Right cardiac atrium (tissue), 5 donors: ENCODE measurements around the gene WASL. TPM values are rescaled to one million over a fixed set of nuclear protein-coding genes. Genes with fewer than 3 reads are reported as not detected.

ENCODE experiments used
- ATAC-seq, 2 donors: fragments of 200-7000 bp; cut with Tn5 transposase; one replicate each; pipeline versions ENCODE4 v1.8.0 to v1.9.1; 2020; ENCODE audit warnings: moderate library complexity in 2 of 2, mild to moderate bottlenecking in 1 of 2
- DNase-seq, 3 donors: peaks; one replicate each; pipeline ENCODE4 v3.0.0-alpha.2; 2020
- H3K27ac ChIP-seq: one replicate; pipeline ENCODE4 v1.5.1; 2013; ENCODE audit warnings: mild to moderate bottlenecking, low read length, control low read depth, moderate library complexity
- H3K27me3 ChIP-seq: one replicate; pipeline ENCODE4 v1.6.1; 2013; ENCODE audit not compliant: control insufficient read depth, insufficient read depth
- H3K4me1 ChIP-seq: one replicate; pipeline ENCODE4 v1.6.1; 2013; ENCODE audit warnings: low read length; ENCODE audit not compliant: control insufficient read depth, insufficient read depth
- H3K4me3 ChIP-seq: one replicate; pipeline ENCODE4 v1.5.1; 2013; ENCODE audit warnings: low read length, control low read depth
- H3K9me3 ChIP-seq: one replicate; pipeline ENCODE4 v1.6.1; 2013; ENCODE audit warnings: low read length; ENCODE audit not compliant: control insufficient read depth
- WGBS: extraction: QIAGEN DNeasy Blood & Tissue Kit; methylation state at CpG from one replicate; pipeline ENCODE4 v1.1.7; 2013; 5-methylcytosine and 5-hydroxymethylcytosine counted together
- intact Hi-C, 4 donors: fragments of 100-400 bp; cut with DNase I; formaldehyde crosslinking; loops; one replicate each; pipeline versions ENCODE4 v1.11.0 to v1.14.0; 2022 to 2023
- polyA plus RNA-seq: library from polyadenylated mRNA; stranded (reverse); fragments of 200-250 nt; gene quantifications from one replicate; pipeline ENCODE4 v1.2.3, GENCODE V29; 2013
- total RNA-seq, 4 donors: library from RNA; stranded (reverse); fragmentation: NEBNext Ultra II Directional; extraction: Animal tissue kit (Norgen Biotek cat#: 25700); gene quantifications; one replicate each; pipeline ENCODE4 v1.2.1, GENCODE V29; 2021
- donor health status: healthy with polysubstance abuse.
- donor health status: DM: no; HTN: yes; CAD: no.
- donor health status: DM: no; HTN: no; CAD: no.
- donor health status: DM: no; HTN: yes; CAD: no; lungs with severe emphysema.
- donor health status: DM: yes; HTN: yes; CAD: no.

WASL gene
- total and polyA plus RNA-seq, 5 donors: 16.9 to 32.5 (median 27.9) TPM

DNA sequence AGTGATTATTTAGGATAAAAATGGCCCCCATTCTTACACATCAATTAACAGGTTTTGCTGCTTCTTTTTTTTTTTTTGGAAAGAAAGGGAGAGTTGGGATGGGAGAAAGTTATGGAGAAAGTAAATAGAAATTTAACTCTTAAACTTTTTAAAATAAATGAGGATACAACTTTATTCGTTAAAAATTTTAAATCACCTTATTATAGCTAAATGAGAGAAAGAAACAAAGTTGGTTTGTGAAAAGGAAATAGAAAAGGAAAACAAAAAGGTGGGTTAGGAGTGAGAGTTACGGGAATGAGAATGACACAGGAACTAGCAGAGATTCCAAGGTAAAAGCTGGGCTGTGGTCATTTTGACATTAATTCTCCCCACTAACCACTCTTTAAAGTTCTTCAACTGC lies 58.3 kb downstream of the WASL start:
- Histone ChIP-seq H3K9me3 (no peaks in the 10 kb centered on the region), H3K27ac (no peak overlapping the region), H3K4me3 (no peak overlapping the region), H3K4me1 (no peaks in the 10 kb centered on the region), H3K27me3 (no peaks in the 10 kb centered on the region)
- intact Hi-C loops: loop anchor here in 1 of 4 donors (10.0 kb wide), 1 partner anchor 54 kb away; the partner anchor contains the start of gene WASL
- DNase-seq: no peak
- no peak for ATAC-seq
- 94% methylated on average over 2 of the region's 2 CpGs for WGBS

DNA sequence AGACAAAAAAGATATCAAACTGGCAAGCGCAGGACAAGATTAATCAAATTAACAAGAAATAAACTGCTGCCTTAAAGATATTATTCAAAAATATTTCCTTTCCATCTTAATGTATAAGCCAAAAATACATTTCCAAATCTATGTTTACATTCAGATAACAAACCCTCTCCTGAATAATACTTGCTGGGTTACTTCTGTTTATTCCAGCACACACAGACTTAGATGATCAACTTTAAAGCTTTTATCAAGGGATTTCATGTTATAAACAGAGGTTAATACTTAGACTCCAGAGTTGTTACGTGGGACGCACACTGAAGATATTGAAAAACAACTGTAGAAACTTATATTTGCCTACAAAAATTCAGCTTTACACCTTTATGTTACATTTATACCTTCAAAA lies 59.6 kb downstream of the WASL start:
- ATAC-seq: no peak
- no peak for DNase-seq
- 74% methylated on average over 3 of the region's 3 CpGs for WGBS
- intact Hi-C loops: loop anchor here in 2 of 4 donors (10.0 kb wide), 2 partner anchors 54 to 176 kb away; no protein-coding TSS in a partner anchor
- Histone ChIP-seq H3K4me3 (no peak overlapping the region), H3K27me3 (no peaks in the 10 kb centered on the region), H3K9me3 (no peaks in the 10 kb centered on the region), H3K27ac (no peak overlapping the region), H3K4me1 (no peaks in the 10 kb centered on the region)

DNA sequence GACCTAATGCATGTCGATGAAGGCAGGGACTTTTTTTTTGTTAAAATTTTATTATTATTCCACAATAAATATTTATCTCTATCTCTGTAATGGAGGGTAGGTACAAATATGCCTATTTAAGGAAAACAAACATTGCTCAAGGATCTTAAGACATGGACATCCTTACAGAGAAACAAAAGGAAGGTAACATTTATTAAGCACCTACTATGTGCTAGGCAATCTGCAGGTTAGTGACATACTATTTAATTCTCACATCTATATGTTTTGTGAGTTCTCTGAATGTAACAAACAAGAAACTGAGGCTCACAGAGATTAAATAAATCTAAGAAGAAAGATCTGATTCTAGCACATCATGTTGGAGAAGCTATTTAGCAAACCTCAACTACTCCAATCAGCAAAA lies 61.1 kb downstream of the WASL start:
- Histone ChIP-seq H3K27me3 (no peaks in the 10 kb centered on the region), H3K4me3 (no peak overlapping the region), H3K9me3 (no peaks in the 10 kb centered on the region), H3K4me1 (no peaks in the 10 kb centered on the region), H3K27ac (no peak overlapping the region)
- WGBS: 96% methylated on average over 1 of the region's 1 CpG
- no peak for ATAC-seq
- no peak for DNase-seq
- intact Hi-C loops: loop anchor here in 2 of 4 donors (10.0 kb wide), 2 partner anchors 53 to 177 kb away; no protein-coding TSS in a partner anchor

DNA sequence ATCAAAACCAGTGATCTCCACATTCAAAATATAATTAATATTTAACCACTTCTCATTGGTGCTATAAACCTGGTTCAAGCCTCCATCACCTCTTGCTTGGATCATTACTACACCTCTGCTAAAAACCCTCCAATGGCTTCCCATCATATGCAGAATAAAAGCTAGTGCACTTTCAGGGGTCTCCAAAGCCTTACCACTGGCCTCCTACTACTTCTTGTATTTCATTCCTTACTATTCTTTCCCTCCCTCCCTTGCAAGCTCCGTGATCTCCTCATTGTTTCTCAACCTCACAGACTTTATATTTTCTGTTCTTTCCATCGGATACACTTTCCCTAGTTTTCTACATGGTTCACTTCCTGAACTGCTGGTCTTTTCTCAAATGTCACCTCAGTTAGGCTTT lies 61.6 kb downstream of the WASL start:
- H3K4me3 ChIP-seq: no peak overlapping the region
- H3K27me3 ChIP-seq: no peaks in the 10 kb centered on the region
- H3K4me1 ChIP-seq: no peaks in the 10 kb centered on the region
- DNase-seq: no peak
- intact Hi-C loops: loop anchor here in 2 of 4 donors (10.0 kb wide), 2 partner anchors 52 to 178 kb away; no protein-coding TSS in a partner anchor
- ATAC-seq: no peak
- 95% methylated on average over 2 of the region's 2 CpGs for WGBS
- H3K27ac ChIP-seq: no peak overlapping the region
- H3K9me3 ChIP-seq: no peaks in the 10 kb centered on the region

DNA sequence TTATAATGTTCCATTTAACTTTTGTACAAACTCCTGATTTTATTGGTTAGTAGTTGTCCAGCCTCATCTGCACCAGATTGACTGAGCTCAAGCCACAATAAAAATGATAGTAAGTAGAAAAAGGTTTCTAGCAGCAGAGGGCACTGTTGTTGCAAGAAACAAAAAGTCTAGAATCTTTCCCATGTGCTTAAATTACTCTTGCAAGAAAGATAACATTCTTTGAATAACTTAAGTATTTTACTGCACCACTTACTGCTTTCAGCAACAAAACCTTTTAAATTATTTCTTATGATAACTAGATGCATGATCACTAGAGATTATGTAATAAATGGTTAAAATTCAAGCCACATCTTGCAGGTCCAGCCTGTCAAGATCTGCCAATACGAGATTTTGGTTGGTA lies 66.1 kb downstream of the WASL start:
- ATAC-seq (peak; percentile 39 to 43), DNase-seq (no peak)
- Histone ChIP-seq H3K9me3 (no peaks in the 10 kb centered on the region), H3K27ac (no peak overlapping the region), H3K4me3 (no peak overlapping the region), H3K4me1 (peaks cover 2% of the 10 kb centered on the region), H3K27me3 (no peaks in the 10 kb centered on the region)
- intact Hi-C loops: loop anchor here in 3 of 4 donors (5.0 to 10.0 kb wide), 3 partner anchors 48 to 185 kb away; no protein-coding TSS in a partner anchor
- 70% methylated on average over 1 of the region's 1 CpG for WGBS

DNA sequence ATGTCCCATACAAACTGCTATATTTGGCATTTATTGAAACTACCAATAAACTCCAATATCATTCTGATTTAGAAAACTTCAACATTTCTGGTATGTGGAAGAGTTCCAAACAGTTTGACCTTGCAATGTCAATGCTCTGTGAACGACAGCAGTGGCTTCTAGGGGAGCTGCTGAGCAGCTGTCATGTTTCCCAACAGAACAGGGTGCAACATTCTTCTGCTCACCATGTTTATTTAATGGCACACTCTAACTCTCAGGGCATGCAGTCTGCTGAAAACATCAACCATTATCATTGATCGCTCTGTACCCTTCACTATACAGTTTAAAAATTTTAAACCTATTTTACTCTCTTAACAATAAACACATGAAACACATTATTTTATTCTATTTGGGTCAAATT lies 67.2 kb downstream of the WASL start:
- Histone ChIP-seq H3K4me3 (no peak overlapping the region), H3K9me3 (no peaks in the 10 kb centered on the region), H3K27me3 (no peaks in the 10 kb centered on the region), H3K4me1 (peaks cover 2% of the 10 kb centered on the region), H3K27ac (no peak overlapping the region)
- intact Hi-C loops: loop anchor here in 3 of 4 donors (5.0 to 10.0 kb wide), 3 partner anchors 47 to 186 kb away; no protein-coding TSS in a partner anchor
- ATAC-seq (peak; percentile 88 to 90), DNase-seq (no peak)
- 43% methylated on average over 2 of the region's 2 CpGs for WGBS

DNA sequence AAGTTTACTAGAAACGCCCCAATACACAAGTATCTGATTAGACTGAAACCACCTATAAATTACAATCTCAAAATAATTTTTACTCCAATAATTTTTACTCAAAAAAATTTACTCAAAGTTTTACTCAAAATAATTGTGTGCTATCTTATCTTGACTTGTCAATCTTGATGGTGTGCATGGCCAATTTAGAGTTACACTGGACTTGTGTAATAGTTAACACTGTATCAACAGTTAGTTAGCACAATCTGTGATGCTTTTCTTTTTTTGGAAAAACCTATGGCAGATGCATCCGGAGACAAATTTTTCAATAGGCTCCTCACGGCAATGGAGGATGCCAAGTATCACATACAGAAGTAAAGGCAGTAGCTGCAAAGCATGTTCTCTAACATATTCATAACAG lies 68.2 kb downstream of the WASL start:
- no peaks in the 10 kb centered on the region for H3K27me3 ChIP-seq
- no peak for DNase-seq
- peaks cover 2% of the 10 kb centered on the region for H3K4me1 ChIP-seq
- intact Hi-C loops: loop anchor here in 3 of 4 donors (5.0 to 10.0 kb wide), 3 partner anchors 46 to 187 kb away; no protein-coding TSS in a partner anchor
- H3K27ac ChIP-seq: no peak overlapping the region
- H3K4me3 ChIP-seq: no peak overlapping the region
- 66% methylated on average over 3 of the region's 3 CpGs for WGBS
- ATAC-seq: no peak
- H3K9me3 ChIP-seq: no peaks in the 10 kb centered on the region

DNA sequence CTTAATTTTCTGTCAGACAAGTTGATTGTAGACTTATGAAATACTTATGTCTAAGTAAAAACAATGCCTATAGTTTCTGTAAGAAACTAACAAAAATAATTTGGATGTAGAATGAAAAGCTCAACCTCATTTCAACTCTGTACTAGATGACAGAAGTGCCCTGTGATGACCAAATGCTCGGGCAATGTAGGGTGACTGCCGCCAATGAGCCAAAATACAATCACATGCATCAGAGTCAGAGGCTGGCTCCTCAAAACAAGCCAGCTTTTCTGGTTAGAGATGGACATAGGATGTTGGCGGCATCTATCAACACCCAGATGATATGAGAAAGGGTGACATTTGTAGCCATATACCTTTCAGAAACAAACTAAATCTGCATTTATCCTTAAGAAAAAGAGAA lies 69.2 kb downstream of the WASL start:
- H3K27ac ChIP-seq: peak overlapping the region; percentile 32
- peaks cover 2% of the 10 kb centered on the region for H3K4me1 ChIP-seq
- 65% methylated on average over 3 of the region's 3 CpGs for WGBS
- intact Hi-C loops: loop anchor here in 3 of 4 donors (5.0 to 10.0 kb wide), 3 partner anchors 45 to 188 kb away; no protein-coding TSS in a partner anchor
- DNase-seq (no peak), ATAC-seq (peak; percentile 49 to 56)
- no peaks in the 10 kb centered on the region for H3K27me3 ChIP-seq
- no peak overlapping the region for H3K4me3 ChIP-seq
- no peaks in the 10 kb centered on the region for H3K9me3 ChIP-seq

DNA sequence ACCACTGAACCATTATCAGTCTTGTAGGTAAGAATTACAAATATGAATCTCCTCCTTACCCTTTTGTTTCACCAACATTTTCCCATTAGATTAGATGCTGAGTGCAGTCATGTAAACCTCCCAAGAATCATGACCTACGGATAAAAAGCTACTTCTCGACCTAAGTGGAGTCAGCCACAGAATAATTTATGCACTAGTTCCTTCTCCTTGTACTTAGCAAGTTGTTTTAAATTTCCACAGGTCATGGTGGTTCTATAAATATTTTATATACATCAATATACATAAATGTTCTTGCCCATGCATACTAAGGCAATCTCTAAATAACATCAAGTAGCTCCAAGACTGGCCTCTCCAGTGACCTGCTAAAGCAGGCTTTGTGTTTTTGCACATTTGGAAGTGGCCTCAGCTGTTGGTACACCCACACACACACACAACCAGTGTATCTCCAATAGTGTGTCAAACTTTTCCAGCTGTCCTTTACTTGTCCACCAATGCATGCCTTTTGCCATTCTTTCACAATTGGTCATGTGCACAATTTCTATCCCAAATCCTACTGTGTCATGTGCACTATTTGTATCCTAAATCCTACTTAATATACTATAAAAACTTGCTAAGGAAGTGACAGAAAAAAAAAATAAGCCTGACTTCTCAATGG lies 71.6 kb downstream of the WASL start:
- DNase-seq (no peak), ATAC-seq (no peak)
- Histone ChIP-seq H3K27me3 (no peaks in the 10 kb centered on the region), H3K4me3 (no peak overlapping the region), H3K4me1 (peaks cover 4% of the 10 kb centered on the region), H3K9me3 (no peaks in the 10 kb centered on the region), H3K27ac (no peak overlapping the region)
- 87% methylated on average over 2 of the region's 2 CpGs for WGBS
- intact Hi-C loops: no loop called here

DNA sequence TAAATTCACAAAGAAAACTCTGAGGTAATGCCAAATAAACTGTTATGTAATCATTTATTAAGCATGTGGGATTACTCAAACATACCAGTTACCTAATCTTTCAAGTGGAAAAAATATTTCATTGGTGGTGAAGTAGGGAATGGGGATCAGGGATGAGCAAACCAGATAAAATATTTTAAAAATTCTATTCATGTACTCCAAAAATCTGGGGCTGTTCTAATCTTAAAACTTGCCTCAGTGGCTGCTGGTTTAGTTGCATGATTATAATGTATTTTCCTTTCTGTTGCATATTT lies 73.7 kb downstream of the WASL start:
- H3K4me3 ChIP-seq: no peak overlapping the region
- H3K4me1 ChIP-seq: peaks cover 3% of the 10 kb centered on the region
- H3K27ac ChIP-seq: no peak overlapping the region
- no peaks in the 10 kb centered on the region for H3K27me3 ChIP-seq
- DNase-seq (no peak), ATAC-seq (no peak)
- intact Hi-C loops: no loop called here
- H3K9me3 ChIP-seq: no peaks in the 10 kb centered on the region

DNA sequence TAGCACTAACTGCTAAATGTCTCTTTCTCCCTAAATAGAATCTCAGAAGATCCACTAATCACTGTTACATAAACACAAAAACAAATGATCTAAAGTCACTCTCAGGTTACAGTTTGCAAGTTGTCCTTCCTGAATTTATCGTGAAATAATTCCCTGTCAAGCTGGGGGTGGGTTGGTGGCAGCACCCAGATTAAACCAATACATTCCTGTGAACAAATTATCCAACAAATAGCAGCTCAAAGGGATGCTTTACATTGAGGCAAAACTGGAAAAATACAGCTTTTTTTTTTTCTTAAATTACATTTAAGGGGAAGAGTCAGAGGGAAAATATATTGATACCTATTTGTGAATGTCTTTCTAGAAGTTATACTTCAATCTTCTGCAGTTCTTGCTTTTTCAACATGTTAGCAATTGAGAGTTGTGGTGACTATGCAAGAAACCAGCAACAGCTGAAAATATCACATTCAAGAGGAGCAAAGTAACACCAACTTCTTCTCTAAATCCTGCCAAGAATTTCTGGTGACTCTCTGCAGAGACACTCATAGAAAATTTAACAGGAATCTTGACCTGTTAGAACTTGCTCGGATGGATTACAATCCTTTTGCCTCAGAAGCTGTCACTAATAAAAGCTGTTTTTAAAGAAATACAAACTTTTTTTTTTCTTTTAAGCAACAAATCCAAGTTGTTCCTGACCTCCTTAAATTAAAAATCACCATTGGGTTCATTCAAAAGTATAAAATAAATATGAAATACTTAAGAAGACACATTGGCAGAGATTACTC lies 74.2 kb downstream of the WASL start:
- no peak overlapping the region for H3K4me3 ChIP-seq
- no peaks in the 10 kb centered on the region for H3K9me3 ChIP-seq
- no peak overlapping the region for H3K27ac ChIP-seq
- DNase-seq (no peak), ATAC-seq (no peak)
- H3K27me3 ChIP-seq: no peaks in the 10 kb centered on the region
- WGBS: 36% methylated on average over 2 of the region's 2 CpGs
- intact Hi-C loops: no loop called here
- H3K4me1 ChIP-seq: peaks cover 3% of the 10 kb centered on the region
